Lower leg skin (tissue), 4 donors: ENCODE results near the gene EYS. TPM values are rescaled to one million over a fixed set of nuclear protein-coding genes. Genes with fewer than 3 reads are reported as not detected.

Experiments
- DNase-seq, 2 donors: peaks; one replicate each; pipeline ENCODE4 v3.0.0-alpha.2; 2019; ENCODE audit warnings: low spot score in 2 of 2
- H3K4me3 ChIP-seq: fragments of 200-600 bp; sonication (generic); 2 replicates; pipeline ENCODE4 v1.5.1; 2017; ENCODE audit warnings: mild to moderate bottlenecking, low read depth; ENCODE audit not compliant: poor library complexity, severe bottlenecking
- CTCF ChIP-seq, 3 donors: fragments of 450-650 bp; IDR thresholded peaks; one replicate each; pipeline ENCODE4 v1.5.1; 2016; ENCODE audit warnings: antibody characterized with exemption in 3 of 3, mild to moderate bottlenecking in 3 of 3, moderate library complexity in 2 of 3
- POLR2A ChIP-seq, 2 donors: fragments of 450-650 bp; IDR thresholded peaks; one replicate each; pipeline ENCODE4 v1.6.1; 2016 to 2017; ENCODE audit warnings: antibody characterized with exemption in 2 of 2, mild to moderate bottlenecking in 1 of 2, moderate library complexity in 1 of 2
- WGBS, 2 donors: methylation state at CpG; one replicate each; pipeline ENCODE4 v1.1.5; 2018; 5-methylcytosine and 5-hydroxymethylcytosine counted together
- intact Hi-C: fragments of 100-400 bp; cut with DNase I; formaldehyde crosslinking; loops from one replicate; pipeline ENCODE4 v1.15.0; 2023; ENCODE audit warnings: low total_unique reads
- total RNA-seq, 4 donors: library from RNA; depleted of rRNA; stranded (reverse); fragments of >200 nt; gene quantifications; one replicate each; pipeline ENCODE4 v1.1.0, GENCODE V29; 2016

EYS gene
- total RNA-seq, 4 donors from 2014 or later, result 0.04 TPM; not detected in 3

GRCh38 chr6:64811119-64811518 lies 895.9 kb downstream of the EYS start:
- H3K4me3 ChIP-seq, result no peak overlapping the region
- intact Hi-C loops, result no loop called here
- DNase-seq, result no peak
- WGBS, 2 donors, result 42 to 55% methylated on average over 1 of the region's 1 CpG
- TF ChIP-seq POLR2A (IDR thresholded peaks at IDR 0.05) (no peak), CTCF (IDR thresholded peaks at IDR 0.05) (no peak)

- DNase-seq, result no peak
- intact Hi-C loops, result no loop called here
Measured at GRCh38 chr6:64807785-64808184, 899.2 kb downstream of the EYS start.

GRCh38 chr6:64803470-64804166 lies 903.4 kb downstream of the EYS start:
- H3K4me3 ChIP-seq, result no peak overlapping the region
- intact Hi-C loops, result no loop called here
- TF ChIP-seq POLR2A (IDR thresholded peaks at IDR 0.05), result no peak
- TF ChIP-seq CTCF (IDR thresholded peaks at IDR 0.05), result no peak
- 86 to 100% methylated on average over 8 of the region's 9 CpGs for WGBS, 2 donors
- DNase-seq, result no peak

More at GRCh38 chr6:64807785-64808184, 899.2 kb downstream of the EYS start:
- 61 to 66% methylated on average over 2 of the region's 2 CpGs for WGBS, 2 donors
- H3K4me3 ChIP-seq, result no peak overlapping the region
- TF ChIP-seq POLR2A (IDR thresholded peaks at IDR 0.05) (no peak), CTCF (IDR thresholded peaks at IDR 0.05) (no peak)

GRCh38 chr6:64792534-64792933 lies 914.5 kb downstream of the EYS start:
- TF ChIP-seq POLR2A (IDR thresholded peaks at IDR 0.05), result no peak
- DNase-seq, result no peak
- H3K4me3 ChIP-seq, result no peak overlapping the region
- WGBS, 2 donors, result 62 to 63% methylated on average over 4 of the region's 4 CpGs
- intact Hi-C loops, result no loop called here

GRCh38 chr6:64789476-64789875 lies 917.5 kb downstream of the EYS start:
- WGBS, 2 donors, result 70 to 74% methylated on average over 3 of the region's 3 CpGs
- no peak for DNase-seq
- intact Hi-C loops, result no loop called here
- H3K4me3 ChIP-seq, result no peak overlapping the region
- TF ChIP-seq CTCF (IDR thresholded peaks at IDR 0.05) (no peak), POLR2A (IDR thresholded peaks at IDR 0.05) (no peak)

GRCh38 chr6:64786736-64787135 lies 920.3 kb downstream of the EYS start:
- WGBS, 2 donors, result 58 to 68% methylated on average over 2 of the region's 2 CpGs
- TF ChIP-seq CTCF (IDR thresholded peaks at IDR 0.05) (no peak), POLR2A (IDR thresholded peaks at IDR 0.05) (no peak)
- intact Hi-C loops, result no loop called here
- no peak for DNase-seq
- no peak overlapping the region for H3K4me3 ChIP-seq
